ENCODE measurements around the gene PCDH1.

PCDH1 gene

DNA sequence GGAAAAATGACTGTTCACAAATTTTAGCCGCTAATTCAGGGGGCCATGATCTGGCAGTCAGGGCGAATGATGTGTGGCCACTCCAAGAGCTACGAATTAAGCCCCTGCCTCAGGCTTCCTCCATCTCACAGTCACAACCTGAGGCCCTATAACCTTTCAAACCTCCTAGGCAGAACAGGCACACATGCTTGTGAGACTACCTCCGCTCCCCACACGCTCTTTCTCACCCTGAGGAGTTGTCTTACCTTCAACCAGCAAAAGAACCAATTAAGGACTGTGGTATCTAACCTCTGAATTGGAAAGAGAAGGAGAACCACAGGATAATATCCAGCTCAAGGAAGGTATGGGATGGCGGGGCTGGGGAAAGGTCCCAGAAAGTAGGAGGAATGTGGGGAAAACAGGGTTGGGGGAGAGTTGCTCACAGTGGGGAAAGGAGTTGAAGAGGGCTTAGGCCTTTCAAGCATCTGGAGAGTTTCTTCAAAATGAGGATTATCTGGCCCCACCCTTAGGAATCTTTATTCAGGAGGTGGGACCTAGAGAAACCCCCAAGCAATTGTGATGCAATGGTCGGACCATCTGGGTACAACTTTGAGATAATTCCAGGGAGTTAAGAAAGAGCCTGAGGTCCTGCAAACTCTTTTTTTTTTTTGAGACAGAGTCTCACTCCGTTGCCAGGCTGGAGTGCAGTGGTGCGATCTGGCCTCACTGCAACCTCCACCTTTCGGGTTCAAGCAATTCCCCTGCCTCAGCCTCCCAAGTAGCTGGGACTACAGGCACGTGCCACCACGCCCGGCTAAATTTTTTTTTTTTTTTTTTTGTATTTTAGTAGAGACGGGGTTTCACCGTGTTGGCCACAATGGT lies 5.5 kb downstream of the PCDH1 start:
- DNase-seq, result no peak

DNA sequence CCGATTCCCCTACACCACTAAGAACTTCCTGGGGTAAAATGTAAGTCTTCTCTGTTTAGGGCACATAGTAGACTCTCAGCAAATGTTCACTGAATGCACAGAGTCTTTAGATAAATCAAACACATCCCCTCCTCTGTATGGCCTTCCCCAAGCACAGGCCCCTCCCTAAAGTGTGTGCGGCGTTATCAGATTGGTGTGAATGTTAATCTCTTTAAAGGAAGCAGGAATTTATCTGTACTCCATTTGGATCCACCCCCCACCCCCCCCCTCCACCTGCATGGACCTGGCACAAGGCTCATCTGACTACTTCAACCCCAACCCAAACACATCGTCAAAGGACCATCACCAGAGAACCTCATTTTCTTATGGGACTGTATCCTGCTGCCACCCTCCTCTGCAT lies 6.3 kb downstream of the PCDH1 start:
- DNase-seq, result no peak

DNA sequence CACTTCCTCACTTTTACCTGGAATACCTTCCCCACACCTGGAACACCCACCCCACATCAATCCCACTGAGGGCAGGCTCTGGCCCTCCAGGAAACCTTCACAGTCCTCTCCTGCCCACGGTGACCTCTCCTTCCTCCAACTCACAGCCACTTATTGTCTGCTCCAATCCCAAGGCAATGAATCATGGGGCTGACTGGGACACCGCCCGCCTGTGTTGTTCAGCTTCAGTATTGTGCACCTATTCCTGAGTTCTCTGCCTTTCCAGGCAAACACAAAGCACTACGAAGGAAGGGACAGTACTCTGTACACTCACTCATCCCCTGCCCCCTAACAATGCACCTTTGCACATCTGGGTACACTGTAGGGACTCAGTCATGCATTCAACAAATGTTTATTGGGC lies 7.3 kb downstream of the PCDH1 start:
- no peak for DNase-seq

DNA sequence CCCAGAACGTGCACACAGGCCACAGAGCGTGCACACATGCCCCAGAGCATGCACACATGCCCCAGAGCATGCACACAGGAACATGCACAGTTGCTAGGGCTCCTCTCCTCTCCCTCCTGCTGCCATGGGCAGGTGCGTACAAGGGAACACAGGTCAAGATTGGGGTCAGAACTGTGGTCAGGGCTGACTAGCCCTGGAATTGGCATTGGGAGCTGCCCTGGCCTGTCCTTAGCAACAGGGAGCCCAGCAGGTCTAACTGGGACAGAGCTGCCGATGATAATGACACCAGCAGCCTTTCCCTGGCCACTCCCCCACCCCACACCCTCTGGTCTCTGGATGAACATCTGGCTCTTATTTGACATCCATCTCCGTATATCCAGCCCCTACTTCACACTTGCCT lies 8.0 kb downstream of the PCDH1 start:
- DNase-seq, result no peak

DNA sequence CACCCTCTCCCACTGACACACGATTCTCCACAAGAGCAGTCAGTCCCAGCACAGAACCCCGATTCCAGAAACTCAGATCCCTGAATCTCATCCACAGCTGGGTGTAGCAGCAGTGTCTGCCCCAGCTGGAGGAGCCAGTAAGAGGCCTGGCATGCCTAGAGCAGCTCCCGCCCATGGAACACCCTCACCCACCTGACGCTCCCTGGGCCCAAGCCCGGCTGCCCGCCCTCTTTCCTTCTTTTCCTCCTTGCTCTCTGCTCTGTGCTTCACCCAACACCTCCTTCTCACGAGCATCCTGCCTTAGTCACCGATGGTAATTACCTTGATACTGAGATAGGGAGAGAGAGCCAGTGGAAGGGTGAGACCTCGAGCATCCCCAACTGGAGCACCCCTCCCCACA lies 8.7 kb downstream of the PCDH1 start:
- DNase-seq, result no peak

DNA sequence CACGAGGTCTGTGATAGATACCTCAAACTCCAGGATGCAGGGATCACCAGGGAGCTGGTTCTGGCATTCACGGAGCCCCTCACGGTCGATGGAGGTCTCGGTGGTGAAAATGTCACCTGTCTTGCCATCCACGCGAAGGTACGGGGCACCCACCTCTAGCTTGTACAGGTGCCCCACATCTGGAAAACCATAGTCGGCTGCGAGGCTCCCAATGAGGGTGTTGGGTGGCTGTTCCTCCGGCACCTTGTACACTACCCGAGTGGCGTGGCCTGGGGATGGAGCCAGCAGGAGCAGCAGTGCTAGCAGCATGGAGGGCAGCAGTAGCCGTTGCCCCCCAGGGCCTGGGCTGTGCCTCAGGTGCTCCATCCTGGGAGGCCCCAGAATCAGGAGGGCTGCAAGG lies 9.2 kb downstream of the PCDH1 start:
- DNase-seq, result no peak

DNA sequence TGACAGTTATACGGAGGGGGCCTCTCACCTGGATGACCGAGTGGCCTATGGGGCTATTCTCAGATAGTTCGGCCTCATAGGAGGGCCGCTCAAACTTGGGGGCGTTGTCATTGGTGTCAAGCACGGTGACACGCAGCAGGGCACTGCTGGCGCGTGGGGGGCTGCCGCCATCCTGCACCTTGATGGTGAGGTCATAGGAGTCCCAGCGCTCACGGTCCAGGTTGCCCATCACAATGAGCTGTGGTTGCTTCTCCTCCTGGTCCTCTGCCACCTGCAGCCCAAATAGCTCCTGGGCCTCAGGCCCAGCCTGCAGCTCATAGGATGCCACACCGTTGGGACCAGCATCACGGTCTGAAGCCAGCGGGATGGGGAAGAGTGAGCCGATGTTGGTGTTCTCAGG lies 9.7 kb downstream of the PCDH1 start:
- DNase-seq, result no peak

DNA sequence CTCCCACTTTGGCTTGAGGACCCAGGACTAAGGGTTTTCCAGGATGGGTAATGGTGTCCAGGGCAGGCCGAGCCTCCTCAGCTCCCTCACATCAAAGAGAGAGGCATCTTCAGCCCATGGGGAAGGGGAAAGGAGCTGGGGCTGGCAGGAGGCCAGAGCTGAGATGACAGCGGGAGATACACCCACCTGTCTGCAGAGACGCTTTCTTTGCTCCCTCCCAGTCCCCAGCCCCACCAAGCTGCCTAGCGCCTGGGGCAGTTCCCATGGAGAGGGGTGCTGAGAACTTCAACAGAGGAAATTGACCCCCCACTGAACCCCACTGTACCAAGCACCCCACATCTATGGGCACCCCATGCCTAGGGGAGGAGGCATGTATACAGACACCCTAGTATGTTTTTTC lies 10.6 kb downstream of the PCDH1 start:
- no peak for DNase-seq

DNA sequence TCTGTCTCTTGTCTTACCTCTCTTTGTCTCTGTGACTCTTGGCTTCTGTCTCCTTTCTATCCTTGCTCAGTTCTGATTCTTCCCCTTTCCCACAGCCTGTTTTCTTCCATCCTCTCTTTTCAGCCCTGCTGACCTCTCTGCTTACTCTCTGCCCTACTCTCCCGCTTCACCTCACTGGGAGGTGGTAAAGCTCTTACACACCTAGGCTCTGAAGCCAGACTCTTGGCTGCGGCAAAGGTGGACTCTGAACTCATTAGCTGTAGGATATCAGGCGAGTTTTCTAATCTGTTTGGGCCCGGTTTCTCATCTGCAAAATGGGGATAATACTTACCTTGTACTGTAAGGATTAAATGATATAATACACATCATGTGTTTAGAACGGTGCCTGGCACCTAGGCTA lies 11.1 kb downstream of the PCDH1 start:
- no peak for DNase-seq

DNA sequence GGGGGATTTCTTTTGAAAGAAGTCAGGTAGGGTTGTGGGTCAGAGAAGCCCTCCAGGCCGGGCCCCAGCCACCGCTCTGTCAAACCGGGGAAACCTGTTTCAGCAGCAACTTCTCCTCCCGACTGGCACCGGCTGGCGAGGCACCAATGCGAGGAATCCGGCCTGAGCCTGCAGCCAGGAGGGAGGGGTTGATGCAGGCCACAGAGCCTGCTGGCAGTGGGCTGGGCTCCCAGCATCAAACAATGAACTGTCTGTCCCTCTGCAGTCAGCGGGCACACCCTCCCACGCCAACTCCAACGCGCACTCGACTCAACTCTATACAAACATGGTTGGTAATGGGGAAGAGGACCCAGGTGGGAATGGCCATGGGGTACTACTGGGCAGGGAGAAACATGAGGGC lies 12.1 kb downstream of the PCDH1 start:
- no peak for DNase-seq

DNA sequence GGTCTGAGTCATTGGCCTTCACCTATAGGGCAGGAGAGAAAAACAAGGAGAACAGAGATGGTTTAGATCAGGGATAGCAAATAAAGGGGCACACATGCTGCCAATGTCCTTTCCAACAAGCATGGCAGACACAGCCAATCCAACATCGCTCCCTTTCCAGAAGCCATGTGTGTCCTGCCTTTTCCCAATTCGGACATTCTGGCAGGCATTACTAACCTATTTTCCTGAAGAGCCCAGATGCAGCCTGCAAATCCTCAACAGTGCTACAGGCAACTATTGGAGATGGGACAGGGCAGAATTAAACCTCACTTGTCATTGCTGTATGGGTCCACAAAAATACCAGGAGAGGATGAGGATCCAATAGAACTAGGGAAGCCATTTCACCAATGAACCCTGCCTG lies 12.8 kb downstream of the PCDH1 start:
- no peak for DNase-seq

DNA sequence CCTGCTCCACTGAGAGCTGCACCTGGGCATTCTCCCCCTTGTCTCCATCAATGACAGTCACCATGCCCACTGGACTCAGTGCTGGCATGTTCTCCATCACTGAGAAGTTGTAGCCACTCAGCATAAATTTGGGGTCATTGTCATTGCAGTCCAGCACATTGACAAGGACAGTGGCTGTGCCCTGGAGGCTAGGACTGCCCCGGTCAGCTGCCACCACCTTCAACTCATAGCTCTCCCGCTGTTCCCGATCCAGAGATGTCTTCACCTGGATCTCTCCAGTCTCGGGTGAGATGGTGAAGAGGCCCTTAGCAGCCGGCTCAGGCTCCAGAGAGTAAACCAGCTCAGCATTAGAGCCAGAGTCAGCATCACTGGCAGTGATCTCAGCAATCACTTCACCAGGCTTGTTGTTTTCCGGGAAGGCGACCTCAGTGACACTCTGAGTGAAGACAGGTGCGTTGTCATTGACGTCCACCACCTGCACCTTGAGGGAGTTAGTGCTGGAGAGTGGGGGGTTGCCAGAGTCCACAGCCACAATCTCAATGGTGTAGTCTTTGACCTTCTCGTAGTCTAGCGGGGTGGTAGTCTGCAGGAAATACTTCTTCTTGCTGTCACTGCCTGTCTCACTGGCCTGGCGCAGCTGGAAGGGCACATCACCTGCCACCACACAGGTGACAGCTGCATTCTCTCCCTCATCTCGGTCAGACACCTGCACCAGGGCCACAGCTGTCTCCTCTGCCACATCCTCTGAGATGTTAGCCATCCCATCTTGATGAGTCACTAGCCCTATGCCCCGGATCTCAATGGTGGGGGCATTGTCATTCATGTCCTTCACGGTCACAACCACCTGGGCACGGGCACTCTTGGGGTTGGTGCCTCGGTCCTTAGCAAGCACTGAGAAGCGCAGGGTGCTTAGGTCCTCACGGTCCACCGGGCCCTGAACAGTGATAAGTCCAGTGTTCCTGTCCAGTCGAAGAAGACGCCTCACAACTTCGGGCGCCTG lies 13.5 kb downstream of the PCDH1 start:
- DNase-seq, result no peak

DNA sequence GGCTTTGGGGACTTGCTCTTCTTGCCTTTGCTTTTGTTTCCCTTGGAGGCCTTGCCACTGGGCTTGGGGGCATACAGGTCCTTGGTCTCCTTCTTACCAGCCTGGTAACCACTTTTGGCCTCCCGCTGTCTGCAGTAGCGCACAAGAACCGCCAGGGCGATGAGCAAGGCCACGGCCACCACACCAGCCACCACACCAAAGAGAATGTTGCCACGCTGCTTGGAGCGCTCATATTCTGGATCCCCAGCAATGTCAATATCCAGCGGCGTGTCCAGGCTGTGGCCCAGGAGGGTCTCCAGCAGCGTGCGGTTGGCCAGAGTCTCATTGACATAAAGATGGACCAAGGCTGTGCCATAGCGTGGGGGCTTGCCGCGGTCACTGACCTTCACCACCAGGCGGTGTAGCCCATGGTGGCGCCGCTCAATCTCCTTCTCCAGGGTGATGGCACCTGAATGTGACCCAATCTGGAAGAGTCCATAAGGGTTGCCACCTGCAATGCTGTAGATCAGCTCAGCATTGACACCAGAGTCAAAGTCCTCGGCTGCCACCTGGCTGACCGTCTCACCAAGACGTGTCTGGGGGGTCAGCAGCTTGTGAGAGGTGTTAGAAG lies 14.5 kb downstream of the PCDH1 start:
- DNase-seq, result no peak

DNA sequence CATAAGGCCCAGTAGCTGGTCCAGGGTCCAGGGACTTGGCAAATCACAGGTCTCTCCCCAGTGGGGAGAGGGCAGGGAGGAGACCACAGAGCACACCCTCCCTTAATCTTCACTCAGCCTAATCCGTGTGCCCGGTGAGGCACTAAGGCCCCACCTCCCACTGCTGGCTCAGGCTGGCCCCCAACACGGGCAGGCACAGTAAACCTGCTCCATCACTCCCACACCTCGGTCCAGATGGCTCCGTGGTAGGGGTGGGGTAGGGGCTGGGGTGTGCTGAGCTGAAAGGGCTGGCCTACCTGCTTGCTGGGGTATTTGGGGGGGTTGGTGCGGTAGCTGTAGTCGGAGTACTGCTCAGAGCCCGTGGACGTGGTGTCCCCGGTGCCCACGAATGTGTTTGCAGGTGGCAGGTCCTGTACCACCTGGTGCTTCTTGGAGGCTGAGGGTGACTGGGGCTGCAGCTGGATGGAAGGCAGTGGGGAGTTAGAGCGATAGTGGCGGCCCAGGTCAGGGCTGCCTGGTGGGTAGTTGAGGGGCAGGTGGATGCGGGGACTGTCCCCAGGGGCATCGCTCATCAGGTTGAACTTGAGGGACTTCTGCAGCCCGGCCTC lies 15.2 kb downstream of the PCDH1 start:
- DNase-seq, result no peak

DNA sequence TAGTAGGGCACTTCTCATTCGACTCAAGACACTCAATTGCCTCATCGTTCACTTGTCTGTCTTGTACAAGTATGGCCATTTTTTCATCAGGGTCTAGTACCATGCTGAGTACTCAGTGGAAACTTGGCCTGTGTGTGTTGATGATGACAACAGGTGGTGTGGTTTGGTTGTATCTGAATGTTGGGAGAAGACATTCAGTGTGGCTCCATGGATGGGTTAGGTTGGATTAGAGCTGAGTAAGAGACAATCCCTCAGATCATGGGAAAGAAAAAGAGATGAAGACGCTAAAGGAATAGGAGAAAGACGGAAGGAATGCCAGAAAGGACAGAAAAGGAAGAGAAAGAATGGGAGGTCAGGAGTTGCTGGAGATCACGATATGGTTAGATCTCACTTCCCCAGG lies 17.0 kb downstream of the PCDH1 start:
- DNase-seq, result no peak

DNA sequence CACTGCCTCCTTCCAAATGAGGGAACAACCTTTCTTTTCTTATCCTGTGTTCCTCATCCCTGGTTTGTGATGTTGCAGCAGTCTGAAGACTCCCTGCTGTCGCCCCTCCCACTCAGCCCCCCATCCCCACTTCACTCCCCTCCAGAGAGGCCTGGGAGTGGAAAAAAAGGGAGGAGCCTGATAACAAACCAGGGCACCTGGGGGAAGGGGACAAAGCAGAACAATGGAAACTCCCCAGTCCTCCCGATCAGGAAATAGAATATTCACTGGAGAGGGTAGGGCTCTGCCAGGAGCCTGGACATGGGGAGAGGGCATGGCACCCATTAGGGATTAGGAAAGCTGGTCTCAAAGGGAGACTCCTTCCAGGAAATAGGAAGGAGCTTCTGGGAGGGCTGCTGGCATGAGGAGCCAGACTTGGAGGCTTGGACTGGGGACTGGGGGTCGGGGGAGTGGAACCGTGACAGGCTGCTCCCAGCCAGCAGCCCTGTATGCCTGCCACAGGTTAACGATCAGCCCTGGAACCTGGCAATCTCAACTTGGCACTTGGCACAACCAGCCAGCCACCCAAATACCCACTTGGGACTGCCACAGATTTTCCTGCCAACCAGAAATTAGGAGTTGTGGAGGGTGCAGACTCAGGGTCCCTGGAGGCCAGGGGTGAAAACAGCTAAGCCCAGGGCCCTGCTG lies 20.0 kb downstream of the PCDH1 start:
- DNase-seq, result no peak

DNA sequence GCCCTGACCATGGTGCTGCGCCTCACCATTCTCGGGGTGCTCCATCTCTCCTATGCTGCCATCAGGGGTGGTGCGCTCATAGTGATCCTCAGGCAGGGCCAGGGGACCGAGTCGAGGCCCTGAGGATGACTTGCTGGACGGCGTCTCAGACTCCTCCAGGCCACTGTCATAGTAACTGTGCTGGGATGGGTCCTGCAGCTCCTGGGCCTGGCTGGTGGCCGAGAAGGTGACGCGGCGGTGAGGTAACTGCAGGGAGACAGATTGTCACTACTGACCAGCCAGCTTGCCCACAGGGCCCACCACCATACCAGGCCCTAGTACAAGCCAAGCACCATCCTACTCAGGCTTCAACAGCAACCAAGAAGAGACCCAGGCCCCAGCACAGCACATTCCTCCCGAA lies 21.0 kb downstream of the PCDH1 start:
- DNase-seq, result no peak

DNA sequence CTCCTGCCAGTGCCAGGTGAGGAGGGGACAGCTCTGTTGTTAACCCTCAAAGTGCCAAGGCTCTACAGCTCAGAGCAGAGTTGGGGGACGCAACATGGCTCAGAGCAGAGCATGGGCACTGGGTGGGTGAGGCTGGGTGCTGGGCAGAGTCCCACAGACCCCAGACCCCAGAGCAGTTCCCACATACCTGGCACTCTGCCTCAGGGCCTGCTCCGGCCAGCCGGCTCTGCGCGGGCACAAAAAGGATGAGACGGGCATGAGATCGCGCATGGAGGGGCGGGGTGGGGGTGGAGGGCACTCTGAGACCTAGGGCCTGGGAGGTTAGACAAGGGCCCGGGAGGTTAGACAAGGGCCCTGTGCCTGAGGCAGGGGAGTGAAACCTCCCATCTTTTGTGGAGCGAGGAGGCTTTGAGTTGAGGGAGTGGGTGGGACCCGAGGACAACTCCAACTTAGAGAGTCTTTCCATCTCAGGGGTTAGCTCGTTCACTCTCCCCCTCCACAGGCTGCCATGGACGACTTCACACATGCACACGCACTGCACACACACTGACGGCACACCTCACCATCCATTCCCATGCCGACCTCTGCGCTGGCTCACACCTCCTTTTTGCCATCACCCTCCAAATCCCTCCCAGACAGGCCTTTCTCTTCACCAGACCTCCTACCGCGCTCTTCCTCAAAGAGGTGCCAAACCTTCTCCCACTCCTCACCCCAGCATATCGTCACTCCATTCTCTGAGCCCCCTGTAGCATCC lies 22.0 kb downstream of the PCDH1 start:
- DNase-seq, result no peak

DNA sequence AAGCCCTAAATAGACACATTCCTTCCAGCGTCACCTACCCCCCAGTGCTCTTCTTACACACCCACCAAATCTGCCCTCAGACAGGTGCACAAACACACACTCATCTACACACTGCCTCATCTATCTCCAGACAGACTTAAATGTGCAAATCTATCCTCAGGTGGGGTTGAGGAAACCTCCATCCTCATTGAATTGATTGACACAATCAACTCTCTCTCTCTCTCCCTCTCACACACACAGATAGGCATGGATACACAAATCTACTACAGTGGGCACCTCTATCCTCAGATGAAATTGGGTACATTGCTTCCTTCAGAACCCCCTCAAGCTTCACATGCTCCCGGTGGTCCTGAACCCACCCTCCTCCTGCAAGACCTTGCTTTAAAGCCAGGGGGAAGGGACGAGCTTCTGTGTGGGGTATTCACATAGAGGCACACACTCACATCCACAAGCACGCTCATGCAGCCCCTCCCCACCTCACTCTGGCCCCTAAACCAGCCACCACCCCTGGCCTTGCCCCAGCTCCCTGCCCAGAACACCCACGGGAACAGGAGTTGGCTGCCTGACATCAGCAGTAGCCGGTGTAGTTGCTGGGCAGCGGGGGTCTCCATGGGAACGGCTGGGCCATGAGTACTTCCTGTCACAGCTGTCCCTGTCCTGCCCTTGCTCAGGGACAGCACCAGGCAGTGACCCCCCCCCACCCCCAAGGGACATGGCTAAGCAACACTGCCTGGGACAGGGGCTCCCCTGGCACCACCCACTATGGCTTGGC lies 22.8 kb downstream of the PCDH1 start:
- no peak for DNase-seq

DNA sequence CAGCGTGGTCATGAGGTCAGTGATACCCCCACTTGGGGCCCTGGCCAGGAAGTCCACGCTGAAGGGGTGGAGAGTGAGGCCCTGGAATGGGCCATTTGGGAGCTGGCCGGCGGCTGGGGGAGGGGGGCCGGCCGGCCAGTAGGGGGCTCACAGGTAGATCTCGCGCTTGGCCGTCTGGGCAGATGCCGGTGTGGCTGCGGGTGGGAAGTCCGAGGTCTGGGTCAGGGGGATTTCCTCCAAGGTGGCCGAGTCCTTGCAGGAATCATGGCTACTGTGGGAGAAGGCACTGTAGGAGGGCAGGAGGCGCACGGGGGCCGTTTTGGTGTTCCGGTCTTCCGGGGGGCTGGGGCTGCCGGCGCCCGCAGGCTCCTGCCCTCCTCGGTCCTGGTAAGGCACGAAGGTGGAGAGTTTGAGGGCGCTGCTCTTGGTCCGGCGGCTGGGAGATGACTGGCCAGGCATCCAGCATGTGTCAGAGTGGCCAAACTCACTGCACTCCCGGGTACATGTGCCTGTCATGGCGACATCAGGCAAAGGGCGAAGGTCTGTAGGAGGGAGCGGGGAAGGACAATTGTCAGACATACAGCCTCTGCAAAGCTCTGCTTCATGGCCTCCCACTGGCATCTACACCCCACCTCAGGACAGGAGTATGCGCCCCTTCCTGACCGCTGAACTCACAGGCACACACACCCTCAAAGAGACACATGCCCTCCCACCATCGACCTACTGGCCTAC lies 24.1 kb downstream of the PCDH1 start:
- no peak for DNase-seq
